K562 (cell line): ENCODE measurements around the gene ANKRD16. TPM values are rescaled to one million over a fixed set of nuclear protein-coding genes. Genes with fewer than 3 reads are reported as not detected.

Source experiments
- CREM ChIP-seq: IDR thresholded peaks from 2 replicates; pipeline ENCODE4 v1.6.1; 2014; ENCODE audit warnings: antibody characterized with exemption, low read depth
- ELF1 ChIP-seq: fragments of 200-800 bp; sonication (Bioruptor generic); IDR thresholded peaks from 2 replicates; pipeline ENCODE4 v1.6.1; 2016; ENCODE audit warnings: missing genetic modification characterization, missing compliant biosample characterization
- EP400 ChIP-seq: fragments of 450-650 bp; IDR thresholded peaks from 2 replicates; pipeline ENCODE4 v1.6.1; 2017; ENCODE audit warnings: antibody characterized with exemption, mild to moderate bottlenecking, moderate library complexity
- FUS ChIP-seq: fragments of 200-400 bp; formaldehyde crosslinking; optimal IDR thresholded peaks from 2 replicates; pipeline ENCODE3; 2017; ENCODE audit warnings: low read depth, low read length
- HCFC1 ChIP-seq: IDR thresholded peaks from 2 replicates; pipeline ENCODE4 v1.6.1; 2012; ENCODE audit warnings: low read depth, low read length, improper control_type of control experiment
- HDAC6 ChIP-seq: IDR thresholded peaks from 2 replicates; pipeline ENCODE4 v1.6.1; 2012; ENCODE audit warnings: low read depth, mild to moderate bottlenecking, control low read depth, inconsistent platforms, low read length, moderate library complexity
- MECOM ChIP-seq: fragments of 250-450 bp; sonication (Bioruptor Pico); IDR thresholded peaks from 2 replicates; pipeline ENCODE4 v1.8.0; 2022; ENCODE audit warnings: inconsistent platforms
- NEUROD1 ChIP-seq: fragments of 150-350 bp; IDR thresholded peaks from 2 replicates; pipeline ENCODE4 v1.6.1; 2014; ENCODE audit warnings: borderline replicate concordance, low read length, low read depth; ENCODE audit not compliant: partially characterized antibody
- NR4A1 ChIP-seq, 2 experiments: fragments of 250-450 bp in 1 of 2; fragments of 450-650 bp in 1 of 2; sonication (Bioruptor Pico) in 1 of 2; IDR thresholded peaks; 2 replicates each; pipeline versions ENCODE4 v1.4.0 to v1.6.1; 2016 to 2020; ENCODE audit warnings: mild to moderate bottlenecking in 2 of 2, missing compliant biosample characterization in 1 of 2, missing genetic modification characterization in 1 of 2, moderate library complexity in 1 of 2
- PBX2 ChIP-seq, 2 experiments: IDR thresholded peaks in 1 of 2; conservative IDR thresholded peaks in 1 of 2; 2 replicates each; pipeline ENCODE4 v1.6.1; 2016; ENCODE audit warnings: low read depth in 2 of 2, mild to moderate bottlenecking in 1 of 2, missing compliant biosample characterization in 1 of 2, missing genetic modification characterization in 1 of 2, moderate library complexity in 1 of 2
- PML ChIP-seq: IDR thresholded peaks from 2 replicates; pipeline ENCODE4 v1.6.1; 2012; ENCODE audit warnings: low read length, inconsistent platforms
- PURB ChIP-seq: sonication (generic); formaldehyde crosslinking; IDR thresholded peaks from 2 replicates; pipeline ENCODE4 v1.9.0; 2021; ENCODE audit warnings: low read depth, mild to moderate bottlenecking, missing genetic modification reagents
- SRF ChIP-seq, 2 experiments: fragments of 250-450, 450-650 bp in 1 of 2; sonication (Bioruptor Pico) in 1 of 2; sonication (generic) in 1 of 2; formaldehyde crosslinking; IDR thresholded peaks; 2 replicates each; pipeline versions ENCODE4 v1.5.0 to v1.5.1; 2020 to 2022; ENCODE audit warnings: mild to moderate bottlenecking in 1 of 2, missing genetic modification reagents in 1 of 2
- TEAD1 ChIP-seq, 2 experiments: fragments of 450-650 bp in 1 of 2; sonication (generic) in 1 of 2; formaldehyde crosslinking; IDR thresholded peaks; 2 replicates each; pipeline versions ENCODE4 v1.4.0 to v1.8.0; 2020 to 2022; ENCODE audit warnings: mild to moderate bottlenecking in 2 of 2, missing genetic modification reagents in 1 of 2
- ZBTB26 ChIP-seq: fragments of 450-650 bp; formaldehyde crosslinking; IDR thresholded peaks from 2 replicates; pipeline ENCODE4 v1.4.0; 2022; ENCODE audit warnings: missing genetic modification characterization
- ZC3H4 ChIP-seq: sonication (generic); formaldehyde crosslinking; IDR thresholded peaks from 2 replicates; pipeline ENCODE4 v1.9.0; 2021; ENCODE audit warnings: missing genetic modification reagents, borderline replicate concordance
- ZNF124 ChIP-seq: sonication (generic); formaldehyde crosslinking; IDR thresholded peaks from 2 replicates; pipeline ENCODE4 v1.8.1; 2022; ENCODE audit warnings: missing genetic modification reagents
- ZNF695 ChIP-seq: fragments of 450-650 bp; formaldehyde crosslinking; IDR thresholded peaks from 2 replicates; pipeline ENCODE4 v1.4.0; 2020; ENCODE audit warnings: mild to moderate bottlenecking, moderate library complexity
- ZNF830 ChIP-seq: fragments of 250-450 bp; sonication (Bioruptor Pico); IDR thresholded peaks from 2 replicates; pipeline ENCODE4 v1.5.0; 2021; ENCODE audit warnings: mild to moderate bottlenecking
- polyA plus RNA-seq, 8 experiments: library from polyadenylated mRNA; depleted of rRNA in 4 of 8; stranded (reverse) in 5 of 8; unstranded in 3 of 8; fragments of >200 nt; fragmentation: Nextera tagmentation in 2 of 8; fragmentation: Illumina TruSeq in 1 of 8; extraction: Ambion mirVana in 2 of 8; extraction: Trizol in 1 of 8; gene quantifications; 2 replicates each; pipeline versions ENCODE4 v1.2.1 to v1.2.3, GENCODE V29; 2011 to 2014; ENCODE audit warnings: inconsistent platforms in 1 of 8, missing spikeins in 1 of 8
- total RNA-seq, 7 experiments: library from RNA; depleted of rRNA in 6 of 7; stranded (reverse); fragments of >200 nt in 6 of 7; fragmentation: Illumina TruSeq in 2 of 7; extraction: Trizol in 2 of 7; gene quantifications; 2 replicates each; pipeline versions ENCODE4 v1.2.1 to v1.2.3, GENCODE V29; 2011 to 2021; ENCODE audit warnings: low replicate concordance in 1 of 7
- TF ChIP-seq, protein P1 (sequence below), 2 experiments: IDR thresholded peaks; 2 replicates each; pipeline ENCODE4 v1.6.1; 2011; ENCODE audit warnings: borderline replicate concordance in 1 of 2, control low read depth in 1 of 2, low read depth in 1 of 2, low read length in 1 of 2, mild to moderate bottlenecking in 1 of 2, mixed read lengths in 1 of 2, moderate library complexity in 1 of 2; ENCODE audit not compliant: insufficient read depth in 1 of 2, insufficient read length in 1 of 2, poor library complexity in 1 of 2, severe bottlenecking in 1 of 2; ENCODE audit errors: extremely low read depth in 1 of 2

The ANKRD16 gene
- total and polyA plus RNA-seq, 9 of the 15 experiments (the other 6 are each of a cell fraction or from before 2014, with no cell fraction given) = 1.5 to 16.0 (median 9.5) TPM

- TF ChIP-seq, protein P1, sequence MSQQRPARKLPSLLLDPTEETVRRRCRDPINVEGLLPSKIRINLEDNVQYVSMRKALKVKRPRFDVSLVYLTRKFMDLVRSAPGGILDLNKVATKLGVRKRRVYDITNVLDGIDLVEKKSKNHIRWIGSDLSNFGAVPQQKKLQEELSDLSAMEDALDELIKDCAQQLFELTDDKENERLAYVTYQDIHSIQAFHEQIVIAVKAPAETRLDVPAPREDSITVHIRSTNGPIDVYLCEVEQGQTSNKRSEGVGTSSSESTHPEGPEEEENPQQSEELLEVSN (IDR thresholded peaks at IDR 0.05; ENCODE audit: borderline replicate concordance in 1 of 2, extremely low read depth in 1 of 2, insufficient read depth in 1 of 2, insufficient read length in 1 of 2, low read depth in 1 of 2, low read length in 1 of 2, poor library complexity in 1 of 2, severe bottlenecking in 1 of 2) = peak; percentile 77 to 78
- TF ChIP-seq HCFC1 (peak; percentile 58), ELF1 (tag) (peak; percentile 93), NEUROD1 (peak; percentile 98), HDAC6 (0 out of 2 replicates have a peak, but pooled peaks have one; percentile 25), PBX2 (CRISPR knock-in tag; IDR thresholded peaks at IDR 0.05; ENCODE audit: low read depth) (peak; percentile 99), PBX2 (tag; conservative IDR thresholded peaks at IDR 0.05; ENCODE audit: low read depth) (peak; percentile 98), SRF (CRISPR knock-in tag; IDR thresholded peaks at IDR 0.05) (peak in 1 of 2 experiments; percentile 50; a peak in 1 of 4 replicates), NR4A1 (CRISPR knock-in tag; IDR thresholded peaks at IDR 0.05) (0 out of 2 replicates have a peak, but pooled peaks have one; percentile 40), NR4A1 (tag; IDR thresholded peaks at IDR 0.05) (no peak), PML (peak; percentile 37; the same call in 1 of the 2 replicates), ZBTB26 (CRISPR knock-in tag) (no peak), CREM (peak; percentile 87), FUS (peak; percentile 22), ZNF830 (CRISPR knock-in tag) (no peak), ZNF124 (CRISPR knock-in tag) (0 out of 2 replicates have a peak, but pooled peaks have one; percentile 58), ZNF695 (CRISPR knock-in tag) (no peak), EP400 (peak; percentile 54; the same call in 1 of the 2 replicates), TEAD1 (CRISPR knock-in tag; IDR thresholded peaks at IDR 0.05) (peak in 1 of 2 experiments; percentile 70; a peak in 1 of 4 replicates), MECOM (CRISPR knock-in tag) (no peak), ZC3H4 (no peak), PURB (CRISPR knock-in tag) (no peak)
Measured at GRCh38 chr10:5889624-5890451, at the start of gene ANKRD16, which contains the start of gene FBH1 (continued).
